ENCODE data around the gene KIAA0319L. TPM values are rescaled to one million over a fixed set of nuclear protein-coding genes. Genes with fewer than 3 reads are reported as not detected.

The KIAA0319L gene
- total RNA-seq, 1 experiment from 2014 or later: 60.0 TPM

GRCh38 chr1:35500439-35500838 lies 56.8 kb downstream of the KIAA0319L start:
- no peak for DNase-seq (ENCODE audit: low read depth, low spot score)

GRCh38 chr1:35499652-35500176 lies 57.5 kb downstream of the KIAA0319L start:
- CTCF ChIA-PET: no interaction called here

More at GRCh38 chr1:35500439-35500838, 56.8 kb downstream of the KIAA0319L start:
- BruUV-seq (replicated peaks): no TSS peak
- H3K4me3 ChIP-seq (ENCODE audit: low read depth in 2 of 2, low read length in 2 of 2): no peak overlapping the region
- in situ Hi-C loops (cut with HindIII; ENCODE audit: low pct_unique_long_range_greater_than_20kb, low sequenced_read_pairs): no loop called here
- no peak overlapping the region for H3K27ac ChIP-seq (ENCODE audit: low read length)
- no peaks in the 10 kb centered on the region for H3K36me3 ChIP-seq (ENCODE audit: control insufficient read depth, insufficient read depth, low read length)
- no peak for ATAC-seq
- no peaks in the 10 kb centered on the region for H3K9me3 ChIP-seq (ENCODE audit: control insufficient read depth, insufficient read depth, low read depth, low read length)
- ChIA-PET CTCF (no interaction called here), POLR2A (no interaction called here)
- peaks cover 8% of the 10 kb centered on the region for H3K4me1 ChIP-seq (ENCODE audit: control insufficient read depth, insufficient read depth, low read length)
- TF ChIP-seq TCF7L2 (IDR thresholded peaks at IDR 0.05; ENCODE audit: low read depth, low read length): no peak
- no peak for TF ChIP-seq CTCF (IDR thresholded peaks at IDR 0.05)
- TF ChIP-seq SIN3A (IDR thresholded peaks at IDR 0.05; ENCODE audit: borderline replicate concordance, insufficient read depth, low read depth, low read length): no peak
- intact Hi-C loops (cut with micrococcal nuclease; ENCODE audit: unreplicated experiment): no loop called here
- no peaks in the 10 kb centered on the region for H3K27me3 ChIP-seq (ENCODE audit: control insufficient read depth, insufficient read depth, low read length)

More at GRCh38 chr1:35499652-35500176, 57.5 kb downstream of the KIAA0319L start:
- H3K4me3 ChIP-seq (ENCODE audit: low read depth in 2 of 2, low read length in 2 of 2): no peak overlapping the region
- ATAC-seq (no peak), DNase-seq (ENCODE audit: low read depth, low spot score) (no peak)
- H3K27me3 ChIP-seq (ENCODE audit: control insufficient read depth, insufficient read depth, low read length): no peaks in the 10 kb centered on the region
- H3K9me3 ChIP-seq (ENCODE audit: control insufficient read depth, insufficient read depth, low read depth, low read length): no peaks in the 10 kb centered on the region
- in situ Hi-C loops (cut with HindIII; ENCODE audit: low pct_unique_long_range_greater_than_20kb, low sequenced_read_pairs): no loop called here
- peaks cover 4% of the 10 kb centered on the region for H3K4me1 ChIP-seq (ENCODE audit: control insufficient read depth, insufficient read depth, low read length)
- TF ChIP-seq TCF7L2 (IDR thresholded peaks at IDR 0.05; ENCODE audit: low read depth, low read length): no peak
- no peak for TF ChIP-seq CTCF (IDR thresholded peaks at IDR 0.05)
- no peak for TF ChIP-seq SIN3A (IDR thresholded peaks at IDR 0.05; ENCODE audit: borderline replicate concordance, insufficient read depth, low read depth, low read length)
- TF ChIP-seq POLR2AphosphoS5 (IDR thresholded peaks at IDR 0.05; ENCODE audit: low read depth, low read length): no peak
- TF ChIP-seq REST (IDR thresholded peaks at IDR 0.05; ENCODE audit: insufficient read depth in 1 of 2, low read depth in 2 of 2, low read length in 1 of 2): no peak
- intact Hi-C loops (cut with micrococcal nuclease; ENCODE audit: unreplicated experiment): no loop called here
- no peaks in the 10 kb centered on the region for H3K36me3 ChIP-seq (ENCODE audit: control insufficient read depth, insufficient read depth, low read length)
- no TSS peak for BruUV-seq (replicated peaks)
- no peak overlapping the region for H3K27ac ChIP-seq (ENCODE audit: low read length)
- POLR2A ChIA-PET: interaction anchor here (0.6 kb wide), 1 partner anchor 13 kb away, joined by 5 read pairs; no protein-coding TSS in a partner anchor

All from Panc1 (cell line).